ENCODE results near the gene SAMD14. TPM values are rescaled to one million over a fixed set of nuclear protein-coding genes. Genes with fewer than 3 reads are reported as not detected.
A peak's percentile ranks its signal among the peaks of the same experiment; 100 is the strongest.

Gene SAMD14
- total RNA-seq, 1 experiment from 2014 or later, result 3.4 TPM

GRCh38 chr17:50146927-50147665 lies 17.1 kb upstream of the SAMD14 start:
- POLR2A ChIA-PET, result interaction anchor here (0.5 to 0.6 kb wide), 2 partner anchors 197 to 388 kb away, joined by 9 to 14 read pairs; no protein-coding TSS in a partner anchor
- CTCF ChIA-PET, result interaction anchor here (0.6 to 1.5 kb wide), 7 partner anchors 8 to 245 kb away, joined by 3 to 8 read pairs (median 5); no protein-coding TSS in a partner anchor
- H3K27me3 Mint-ChIP-seq (ENCODE audit: insufficient read depth, unreplicated experiment), result no peaks in the 10 kb centered on the region
- peaks cover 27% of the 10 kb centered on the region for H3K4me1 ChIP-seq
- peaks cover 21% of the 10 kb centered on the region for H3K36me3 Mint-ChIP-seq (ENCODE audit: insufficient read depth, unreplicated experiment)
- TF ChIP-seq CTCF (IDR thresholded peaks at IDR 0.05; ENCODE audit: insufficient read depth in 1 of 2, low read depth in 1 of 2, low read length in 1 of 2, severe bottlenecking in 1 of 2, unreplicated experiment in 1 of 2), result no peak
- H3K36me3 ChIP-seq (ENCODE audit: control insufficient read depth, insufficient read depth, low read length), result peaks cover 9% of the 10 kb centered on the region; the same call in 1 of the 2 replicates
- H3K9me3 ChIP-seq, result no peaks in the 10 kb centered on the region
- no TSS peak for BruUV-seq (replicated peaks)
- H3K27me3 ChIP-seq (replicated peaks; ENCODE audit: control insufficient read depth, insufficient read depth, low read length), result no peaks in the 10 kb centered on the region
- H3K27ac Mint-ChIP-seq (ENCODE audit: unreplicated experiment), result peak overlapping the region; percentile 77
- peaks cover 32% of the 10 kb centered on the region for H3K4me1 Mint-ChIP-seq (ENCODE audit: low read depth, unreplicated experiment)
- DNase-seq, result no peak
- intact Hi-C loops (cut with micrococcal nuclease; ENCODE audit: unreplicated experiment), result loop anchor here (2.0 kb wide), 1 partner anchor 14 kb away; no protein-coding TSS in a partner anchor
- peak overlapping the region; percentile 81 for H3K4me3 Mint-ChIP-seq (ENCODE audit: unreplicated experiment)
- H3K9me3 Mint-ChIP-seq (ENCODE audit: unreplicated experiment), result no peaks in the 10 kb centered on the region
- H3K4me3 ChIP-seq (ENCODE audit: low read depth, low read length), result no peak overlapping the region; the same call in 1 of the 2 replicates

GRCh38 chr17:50146230-50146926 lies 16.4 kb upstream of the SAMD14 start:
- no peak overlapping the region for H3K4me3 Mint-ChIP-seq (ENCODE audit: unreplicated experiment)
- peaks cover 26% of the 10 kb centered on the region for H3K4me1 ChIP-seq
- H3K27ac Mint-ChIP-seq (ENCODE audit: unreplicated experiment), result no peak overlapping the region
- no peak for DNase-seq
- H3K36me3 ChIP-seq (ENCODE audit: control insufficient read depth, insufficient read depth, low read length), result peaks cover 9% of the 10 kb centered on the region; the same call in 1 of the 2 replicates
- H3K9me3 Mint-ChIP-seq (ENCODE audit: unreplicated experiment), result no peaks in the 10 kb centered on the region
- H3K27me3 ChIP-seq (replicated peaks; ENCODE audit: control insufficient read depth, insufficient read depth, low read length), result no peaks in the 10 kb centered on the region
- intact Hi-C loops (cut with micrococcal nuclease; ENCODE audit: unreplicated experiment), result loop anchor here (2.0 kb wide), 1 partner anchor 14 kb away; no protein-coding TSS in a partner anchor
- CTCF ChIA-PET, result interaction anchor here (0.6 to 1.0 kb wide), 3 partner anchors 27 to 1442 kb away, joined by 3 to 4 read pairs (median 4); no protein-coding TSS in a partner anchor
- H3K4me3 ChIP-seq (ENCODE audit: low read depth, low read length), result no peak overlapping the region
- H3K4me1 Mint-ChIP-seq (ENCODE audit: low read depth, unreplicated experiment), result peaks cover 29% of the 10 kb centered on the region
- peaks cover 26% of the 10 kb centered on the region for H3K36me3 Mint-ChIP-seq (ENCODE audit: insufficient read depth, unreplicated experiment)
- POLR2A ChIA-PET, result no interaction called here
- no TSS peak for BruUV-seq (replicated peaks)
- H3K27me3 Mint-ChIP-seq (ENCODE audit: insufficient read depth, unreplicated experiment), result no peaks in the 10 kb centered on the region
- peak in 1 of 2 experiments; percentile 26 for TF ChIP-seq CTCF (IDR thresholded peaks at IDR 0.05; ENCODE audit: insufficient read depth in 1 of 2, low read depth in 1 of 2, low read length in 1 of 2, severe bottlenecking in 1 of 2, unreplicated experiment in 1 of 2)
- no peaks in the 10 kb centered on the region for H3K9me3 ChIP-seq

GRCh38 chr17:50145532-50146229 lies 15.7 kb upstream of the SAMD14 start:
- H3K27me3 ChIP-seq (replicated peaks; ENCODE audit: control insufficient read depth, insufficient read depth, low read length), result no peaks in the 10 kb centered on the region
- ChIA-PET CTCF (interaction anchor here (0.6 to 1.1 kb wide), 7 partner anchors 14 to 1441 kb away, joined by 3 to 8 read pairs (median 4); no protein-coding TSS in a partner anchor), POLR2A (no interaction called here)
- BruUV-seq (replicated peaks), result no TSS peak
- H3K4me1 Mint-ChIP-seq (ENCODE audit: low read depth, unreplicated experiment), result peaks cover 29% of the 10 kb centered on the region
- H3K4me3 Mint-ChIP-seq (ENCODE audit: unreplicated experiment), result no peak overlapping the region
- no peak overlapping the region for H3K27ac Mint-ChIP-seq (ENCODE audit: unreplicated experiment)
- H3K27me3 Mint-ChIP-seq (ENCODE audit: insufficient read depth, unreplicated experiment), result no peaks in the 10 kb centered on the region
- H3K9me3 ChIP-seq, result no peaks in the 10 kb centered on the region
- no peak for DNase-seq
- TF ChIP-seq CTCF (IDR thresholded peaks at IDR 0.05; ENCODE audit: insufficient read depth in 1 of 2, low read depth in 1 of 2, low read length in 1 of 2, severe bottlenecking in 1 of 2, unreplicated experiment in 1 of 2), result no peak
- no peaks in the 10 kb centered on the region for H3K9me3 Mint-ChIP-seq (ENCODE audit: unreplicated experiment)
- H3K4me1 ChIP-seq, result peaks cover 26% of the 10 kb centered on the region
- H3K36me3 Mint-ChIP-seq (ENCODE audit: insufficient read depth, unreplicated experiment), result peaks cover 29% of the 10 kb centered on the region
- intact Hi-C loops (cut with micrococcal nuclease; ENCODE audit: unreplicated experiment), result loop anchor here (2.0 kb wide), 1 partner anchor 13 kb away; no protein-coding TSS in a partner anchor
- no peak overlapping the region for H3K4me3 ChIP-seq (ENCODE audit: low read depth, low read length)
- H3K36me3 ChIP-seq (ENCODE audit: control insufficient read depth, insufficient read depth, low read length), result peaks cover 12% of the 10 kb centered on the region; the same call in 1 of the 2 replicates

Measured in Caco-2 (cell line).